Measurements from ENCODE around the gene SHQ1.
"Not testable (repeated sequence)": the region's sequence is repeated elsewhere in the genome, so short reads cannot be mapped to it uniquely, and the experiment has no call there.

Gene SHQ1

GRCh38 chr3:72739531-72740466 lies 108.4 kb downstream of the SHQ1 start:
- peak overlapping the region in 2 of 3 experiments; percentile 77 to 80 for H3K4me3 Mint-ChIP-seq
- H3K27ac Mint-ChIP-seq, result no peak overlapping the region
- H3K9me3 Mint-ChIP-seq, result peaks cover 4% of the 10 kb centered on the region
- TF ChIP-seq, protein P1, sequence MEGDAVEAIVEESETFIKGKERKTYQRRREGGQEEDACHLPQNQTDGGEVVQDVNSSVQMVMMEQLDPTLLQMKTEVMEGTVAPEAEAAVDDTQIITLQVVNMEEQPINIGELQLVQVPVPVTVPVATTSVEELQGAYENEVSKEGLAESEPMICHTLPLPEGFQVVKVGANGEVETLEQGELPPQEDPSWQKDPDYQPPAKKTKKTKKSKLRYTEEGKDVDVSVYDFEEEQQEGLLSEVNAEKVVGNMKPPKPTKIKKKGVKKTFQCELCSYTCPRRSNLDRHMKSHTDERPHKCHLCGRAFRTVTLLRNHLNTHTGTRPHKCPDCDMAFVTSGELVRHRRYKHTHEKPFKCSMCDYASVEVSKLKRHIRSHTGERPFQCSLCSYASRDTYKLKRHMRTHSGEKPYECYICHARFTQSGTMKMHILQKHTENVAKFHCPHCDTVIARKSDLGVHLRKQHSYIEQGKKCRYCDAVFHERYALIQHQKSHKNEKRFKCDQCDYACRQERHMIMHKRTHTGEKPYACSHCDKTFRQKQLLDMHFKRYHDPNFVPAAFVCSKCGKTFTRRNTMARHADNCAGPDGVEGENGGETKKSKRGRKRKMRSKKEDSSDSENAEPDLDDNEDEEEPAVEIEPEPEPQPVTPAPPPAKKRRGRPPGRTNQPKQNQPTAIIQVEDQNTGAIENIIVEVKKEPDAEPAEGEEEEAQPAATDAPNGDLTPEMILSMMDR (IDR thresholded peaks at IDR 0.05; ENCODE audit: unreplicated experiment in 3 of 3), result no peak
- peaks cover 44% of the 10 kb centered on the region for H3K27me3 Mint-ChIP-seq (ENCODE audit: low read depth)
- no peaks in the 10 kb centered on the region for H3K36me3 Mint-ChIP-seq (ENCODE audit: low read depth)
- peaks cover 30% of the 10 kb centered on the region for H3K4me1 Mint-ChIP-seq

DNA sequence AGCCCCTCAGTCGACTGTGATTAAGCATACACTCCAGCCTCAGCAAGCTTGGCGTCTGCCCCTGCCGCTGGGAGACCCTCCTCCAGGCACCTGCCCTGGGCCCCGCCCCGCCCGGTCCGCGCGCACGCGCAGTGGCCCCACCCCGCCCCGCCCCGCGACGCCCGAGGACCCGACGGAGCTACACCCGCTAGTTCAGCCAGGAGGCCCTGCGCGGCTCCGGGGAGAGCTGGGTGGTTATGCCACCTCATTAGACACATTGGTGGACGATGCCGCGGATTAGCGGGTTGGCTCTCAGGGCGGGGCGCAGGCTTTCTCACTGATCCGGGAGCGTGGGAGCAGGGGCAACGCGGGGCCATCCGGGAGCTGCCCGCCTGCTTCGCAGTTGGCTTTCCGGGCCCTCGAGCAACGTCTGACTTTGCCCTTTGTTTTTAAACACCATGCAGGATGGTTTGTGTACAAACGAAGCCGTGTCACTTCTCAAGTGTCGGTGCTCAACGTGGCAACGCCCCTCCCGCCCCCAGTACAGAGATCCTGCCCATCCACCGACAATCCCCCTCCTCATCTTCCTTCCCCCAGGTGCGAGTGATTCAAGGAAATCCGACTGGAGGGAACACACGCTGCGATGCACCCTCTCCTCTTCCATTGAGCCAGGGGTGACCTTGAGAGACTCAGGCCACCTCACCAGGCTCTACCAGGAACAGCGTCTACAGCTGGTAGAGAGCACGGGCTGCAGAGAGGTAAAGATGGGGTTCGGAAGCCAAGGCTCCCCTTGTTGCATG lies 109.3 kb downstream of the SHQ1 start:
- H3K9me3 Mint-ChIP-seq, result peaks cover 9% of the 10 kb centered on the region
- TF ChIP-seq, protein P1 (IDR thresholded peaks at IDR 0.05; ENCODE audit: unreplicated experiment in 3 of 3), result no peak
- H3K36me3 Mint-ChIP-seq (ENCODE audit: low read depth), result no peaks in the 10 kb centered on the region
- peaks cover 22% of the 10 kb centered on the region for H3K4me1 Mint-ChIP-seq
- peak overlapping the region in 1 of 3 experiments; percentile 4 for H3K27ac Mint-ChIP-seq
- peaks cover 43% of the 10 kb centered on the region for H3K27me3 Mint-ChIP-seq (ENCODE audit: low read depth)
- H3K4me3 Mint-ChIP-seq, result peak overlapping the region; percentile 72 to 80 (median 77)

DNA sequence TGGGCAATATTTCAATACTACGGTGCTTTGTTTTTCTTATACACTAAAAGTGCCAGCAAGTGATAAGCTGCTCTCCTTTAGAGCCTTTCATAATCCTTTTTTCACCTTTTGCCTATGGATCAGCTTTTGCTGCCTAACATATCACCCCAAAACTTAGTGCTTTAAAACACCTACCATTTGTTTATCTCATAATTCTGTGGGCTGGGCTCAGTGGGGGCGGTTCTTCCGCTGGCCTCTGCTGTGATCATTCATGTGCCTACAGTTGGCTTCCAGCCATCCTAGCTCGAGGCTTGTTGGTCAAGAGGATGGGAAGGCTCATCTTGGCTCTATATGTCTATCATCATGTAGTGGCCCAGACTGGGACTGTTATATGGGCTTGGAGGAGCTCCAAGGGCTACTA lies 113.2 kb downstream of the SHQ1 start:
- peaks cover 21% of the 10 kb centered on the region for H3K9me3 Mint-ChIP-seq
- not testable (repeated sequence) for H3K27ac Mint-ChIP-seq

DNA sequence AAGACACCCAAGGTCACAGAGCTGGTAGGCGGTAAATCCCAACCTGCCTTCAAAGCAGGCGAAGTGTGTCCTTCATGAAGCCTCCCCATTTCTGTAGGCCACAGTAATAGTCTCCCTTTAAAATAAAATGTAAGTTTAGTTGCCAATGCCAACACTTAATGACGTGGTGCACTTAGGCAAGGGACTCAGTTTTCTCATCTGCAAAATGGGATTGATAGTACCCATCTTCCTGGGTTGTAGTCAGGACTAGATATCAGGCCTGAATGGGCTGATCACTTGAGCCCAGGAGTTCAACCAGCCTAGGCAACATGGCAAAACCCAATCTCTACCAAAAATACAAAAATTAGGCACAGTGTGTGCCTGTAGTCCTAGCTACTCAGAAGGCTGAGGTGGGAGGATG lies 114.6 kb downstream of the SHQ1 start:
- Mint-ChIP-seq H3K4me1 (peaks cover 4% of the 10 kb centered on the region), H3K27me3 (ENCODE audit: low read depth) (peaks cover 32% of the 10 kb centered on the region), H3K27ac (no peak overlapping the region), H3K9me3 (peaks cover 21% of the 10 kb centered on the region), H3K4me3 (no peak overlapping the region), H3K36me3 (ENCODE audit: low read depth) (peaks cover 4% of the 10 kb centered on the region)
- TF ChIP-seq, protein P1 (IDR thresholded peaks at IDR 0.05; ENCODE audit: unreplicated experiment in 3 of 3), result no peak

More for the DNA sequence above, 113.2 kb downstream of the SHQ1 start:
- not testable (repeated sequence) for H3K36me3 Mint-ChIP-seq (ENCODE audit: low read depth); H3K4me3 Mint-ChIP-seq; H3K4me1 Mint-ChIP-seq
- H3K27me3 Mint-ChIP-seq (ENCODE audit: low read depth), result peaks cover 41% of the 10 kb centered on the region

GRCh38 chr3:72732666-72733345 lies 115.4 kb downstream of the SHQ1 start:
- not testable (repeated sequence) for H3K4me3 Mint-ChIP-seq; H3K4me1 Mint-ChIP-seq; H3K27ac Mint-ChIP-seq; H3K36me3 Mint-ChIP-seq (ENCODE audit: low read depth)
- Mint-ChIP-seq H3K9me3 (peaks cover 21% of the 10 kb centered on the region), H3K27me3 (ENCODE audit: low read depth) (peaks cover 28% of the 10 kb centered on the region)

- Mint-ChIP-seq H3K9me3 (peaks cover 11% of the 10 kb centered on the region), H3K4me3 (no peak overlapping the region), H3K27me3 (ENCODE audit: low read depth) (peaks cover 36% of the 10 kb centered on the region), H3K36me3 (ENCODE audit: low read depth) (peaks cover 4% of the 10 kb centered on the region), H3K27ac (no peak overlapping the region), H3K4me1 (peaks cover 18% of the 10 kb centered on the region)
- TF ChIP-seq, protein P1 (IDR thresholded peaks at IDR 0.05; ENCODE audit: unreplicated experiment in 3 of 3), result no peak
These were observed 119.2 kb downstream of the SHQ1 start for GRCh38 chr3:72728958-72729467.
